Aorta (tissue), 5 donors: ENCODE measurements around the gene ZBTB5. TPM values are rescaled to one million over a fixed set of nuclear protein-coding genes. Genes with fewer than 3 reads are reported as not detected.

Experiments
- ATAC-seq: fragments of 200-7000 bp; cut with Tn5 transposase; one replicate; pipeline ENCODE4 v1.9.1; 2022; ENCODE audit warnings: moderate library complexity; ENCODE audit not compliant: low FRiP score
- DNase-seq, 2 donors: peaks; one replicate each; pipeline ENCODE4 v3.0.0-alpha.2; 2020
- H3K27ac ChIP-seq, 2 donors: one replicate each; pipeline ENCODE4 v1.5.1; 2013; ENCODE audit warnings: low read length in 2 of 2, mild to moderate bottlenecking in 2 of 2, moderate library complexity in 2 of 2, control low read depth in 1 of 2, inconsistent platforms in 1 of 2, low read depth in 1 of 2
- H3K27me3 ChIP-seq, 2 donors: one replicate each; pipeline ENCODE4 v1.6.1; 2013; ENCODE audit warnings: control low read depth in 1 of 2, low read length in 1 of 2, mild to moderate bottlenecking in 1 of 2, moderate library complexity in 1 of 2; ENCODE audit not compliant: insufficient read depth in 2 of 2, control insufficient read depth in 1 of 2
- H3K36me3 ChIP-seq, 2 donors: one replicate each; pipeline ENCODE4 v1.6.1; 2013; ENCODE audit warnings: control low read depth in 1 of 2, low read length in 1 of 2, mild to moderate bottlenecking in 1 of 2; ENCODE audit not compliant: insufficient read depth in 2 of 2, control insufficient read depth in 1 of 2
- H3K4me1 ChIP-seq, 2 donors: one replicate each; pipeline ENCODE4 v1.6.1; 2013; ENCODE audit warnings: low read length in 2 of 2, control low read depth in 1 of 2, mild to moderate bottlenecking in 1 of 2, moderate library complexity in 1 of 2; ENCODE audit not compliant: insufficient read depth in 2 of 2, control insufficient read depth in 1 of 2
- H3K4me3 ChIP-seq, 2 donors: one replicate each; pipeline ENCODE4 v1.5.1; 2013; ENCODE audit warnings: low read length in 2 of 2, control low read depth in 1 of 2, mild to moderate bottlenecking in 1 of 2
- H3K9me3 ChIP-seq: one replicate; pipeline ENCODE4 v1.6.1; 2013; ENCODE audit warnings: mild to moderate bottlenecking, low read length; ENCODE audit not compliant: control insufficient read depth
- WGBS, 2 donors: extraction: QIAGEN DNeasy Blood & Tissue Kit; methylation state at CpG; one replicate each; pipeline ENCODE4 v1.1.7; 2013; 5-methylcytosine and 5-hydroxymethylcytosine counted together
- intact Hi-C, 2 donors: fragments of 100-400 bp; cut with DNase I; formaldehyde crosslinking; loops; one replicate each; pipeline versions ENCODE4 v1.14.2 to v1.15.0; 2022
- polyA plus RNA-seq, 2 donors: library from polyadenylated mRNA; stranded (reverse); fragments of 200-250 nt; gene quantifications; one replicate each; pipeline ENCODE4 v1.2.3, GENCODE V29; 2013
- total RNA-seq, 2 donors: library from RNA; stranded (reverse); fragmentation: NEBNext Ultra II Directional; extraction: Animal tissue kit (Norgen Biotek cat#: 25700); gene quantifications; one replicate each; pipeline ENCODE4 v1.2.1, GENCODE V29; 2021
- donor health status: healthy with polysubstance abuse.
- donor health status: Bipolar disorder and iron deficiency.
- donor health status: DM: no; HTN: no; CAD: no.
- donor health status: DM: no; HTN: no; CAD: no.
- donor health status: DM: yes; HTN: yes; CAD: no.

ZBTB5 gene
- total and polyA plus RNA-seq, 4 donors = 2.4 to 11.4 (median 9.4) TPM

DNA sequence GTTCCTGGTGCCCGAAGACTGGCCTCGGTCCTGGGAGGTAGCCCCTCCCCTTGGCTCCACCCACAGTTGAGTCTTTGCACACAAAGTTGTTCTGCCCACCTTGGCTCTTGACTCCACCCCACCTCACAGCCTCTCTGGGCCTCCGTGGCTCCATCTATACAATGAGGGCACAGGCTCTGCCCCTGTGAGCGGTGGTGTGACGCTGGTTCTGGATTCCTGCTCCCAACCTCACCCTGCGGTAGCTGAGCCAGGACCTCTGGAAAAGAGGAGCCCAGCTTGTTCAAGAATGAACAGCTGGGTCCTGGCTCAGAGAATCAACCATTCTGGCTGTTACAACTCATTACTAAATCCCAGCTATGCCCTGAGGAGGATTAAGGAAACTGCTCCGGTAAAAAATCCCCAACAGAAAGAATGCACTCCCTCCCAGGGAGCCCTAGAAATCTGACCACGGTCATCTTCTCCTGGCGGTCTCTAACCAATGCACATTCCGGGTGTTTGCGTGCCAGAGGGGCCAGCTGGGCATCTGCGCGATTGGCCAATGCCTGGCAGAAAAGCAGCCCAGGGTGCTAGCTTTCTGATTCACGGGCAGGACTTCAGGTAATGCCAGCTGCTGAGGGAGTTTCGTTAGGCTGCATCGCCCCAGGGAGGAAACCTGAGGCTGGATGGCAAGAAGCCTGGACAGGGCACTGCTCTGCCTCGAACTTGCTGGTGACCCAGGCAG, 52.7 kb downstream of the ZBTB5 start:
- Histone ChIP-seq H3K4me3 (no peak overlapping the region), H3K27ac (no peak overlapping the region), H3K4me1 (no peaks in the 10 kb centered on the region), H3K9me3 (no peaks in the 10 kb centered on the region), H3K27me3 (no peaks in the 10 kb centered on the region), H3K36me3 (no peaks in the 10 kb centered on the region)
- ATAC-seq = no peak
- WGBS, 2 donors = 80 to 81% methylated on average over 17 of the region's 17 CpGs
- DNase-seq = peak in 1 of 2 donors; percentile 39
- intact Hi-C loops = no loop called here

GRCh38 chr9:37410969-37411785, 54.1 kb downstream of the ZBTB5 start:
- Histone ChIP-seq H3K27me3 (no peaks in the 10 kb centered on the region), H3K27ac (no peak overlapping the region), H3K36me3 (no peaks in the 10 kb centered on the region), H3K9me3 (no peaks in the 10 kb centered on the region), H3K4me1 (no peaks in the 10 kb centered on the region), H3K4me3 (no peak overlapping the region)
- ATAC-seq (no peak), DNase-seq (peak in 1 of 2 donors; percentile 45)
- 85 to 91% methylated on average over 12 to 13 of the region's 13 CpGs for WGBS, 2 donors
- intact Hi-C loops = no loop called here

- intact Hi-C loops = no loop called here
Measured at GRCh38 chr9:37410354-37410861, 54.8 kb downstream of the ZBTB5 start.

GRCh38 chr9:37408933-37409710, 56.1 kb downstream of the ZBTB5 start:
- Histone ChIP-seq H3K27ac (no peak overlapping the region), H3K36me3 (no peaks in the 10 kb centered on the region), H3K27me3 (no peaks in the 10 kb centered on the region), H3K9me3 (no peaks in the 10 kb centered on the region), H3K4me1 (no peaks in the 10 kb centered on the region), H3K4me3 (no peak overlapping the region)
- no peak for ATAC-seq
- intact Hi-C loops = no loop called here
- peak in 1 of 2 donors; percentile 42 for DNase-seq
- WGBS, 2 donors = 91 to 93% methylated on average over 22 of the region's 22 CpGs

More at GRCh38 chr9:37410354-37410861, 54.8 kb downstream of the ZBTB5 start:
- Histone ChIP-seq H3K27ac (no peak overlapping the region), H3K9me3 (no peaks in the 10 kb centered on the region), H3K36me3 (no peaks in the 10 kb centered on the region), H3K4me1 (no peaks in the 10 kb centered on the region), H3K27me3 (no peaks in the 10 kb centered on the region), H3K4me3 (no peak overlapping the region)
- 90 to 93% methylated on average over 9 of the region's 9 CpGs for WGBS, 2 donors
- peak in 1 of 2 donors; percentile 29 for DNase-seq
- no peak for ATAC-seq

DNA sequence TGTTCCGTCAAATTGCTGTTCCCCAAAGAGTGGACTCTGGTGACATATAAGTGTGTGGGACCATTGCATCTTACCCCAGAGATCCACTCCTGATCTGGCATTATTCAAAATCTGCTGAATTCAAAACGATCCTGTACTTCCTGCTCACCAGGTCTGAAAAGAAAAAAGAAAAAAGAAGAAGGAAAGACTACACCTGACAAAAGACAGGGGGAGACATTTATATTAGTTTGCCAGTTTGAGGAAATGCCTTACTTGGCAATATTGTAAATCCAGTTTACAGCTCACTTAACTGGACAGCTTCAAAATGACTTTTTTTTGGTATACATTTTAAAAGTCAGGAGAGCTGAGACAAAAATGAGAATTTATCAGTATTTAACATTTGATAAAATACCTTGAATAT, 57.8 kb downstream of the ZBTB5 start:
- intact Hi-C loops = no loop called here
- H3K36me3 ChIP-seq = no peaks in the 10 kb centered on the region
- 81 to 89% methylated on average over 2 of the region's 2 CpGs for WGBS, 2 donors
- no peaks in the 10 kb centered on the region for H3K9me3 ChIP-seq
- H3K4me3 ChIP-seq = no peak overlapping the region
- no peak overlapping the region for H3K27ac ChIP-seq
- DNase-seq (no peak), ATAC-seq (no peak)
- no peaks in the 10 kb centered on the region for H3K27me3 ChIP-seq
- H3K4me1 ChIP-seq = no peaks in the 10 kb centered on the region

- DNase-seq (peak in 1 of 2 donors; percentile 36), ATAC-seq (no peak)
- Histone ChIP-seq H3K36me3 (no peaks in the 10 kb centered on the region), H3K27ac (no peak overlapping the region), H3K4me1 (no peaks in the 10 kb centered on the region), H3K9me3 (no peaks in the 10 kb centered on the region), H3K4me3 (no peak overlapping the region), H3K27me3 (no peaks in the 10 kb centered on the region)
- 88 to 91% methylated on average over 11 of the region's 11 CpGs for whole genome bisulfite sequencing, 2 donors
- intact Hi-C loops = no loop called here
Measured at GRCh38 chr9:37406603-37407401, 58.4 kb downstream of the ZBTB5 start.

GRCh38 chr9:37405764-37406380, 59.4 kb downstream of the ZBTB5 start:
- no peaks in the 10 kb centered on the region for H3K4me1 ChIP-seq
- DNase-seq (peak in 1 of 2 donors; percentile 29), ATAC-seq (no peak)
- H3K27me3 ChIP-seq = no peaks in the 10 kb centered on the region
- no peaks in the 10 kb centered on the region for H3K9me3 ChIP-seq
- 80 to 87% methylated on average over 10 of the region's 10 CpGs for WGBS, 2 donors
- H3K27ac ChIP-seq = no peak overlapping the region
- no peaks in the 10 kb centered on the region for H3K36me3 ChIP-seq
- H3K4me3 ChIP-seq = no peak overlapping the region
- intact Hi-C loops = no loop called here
